Smooth muscle cell of the pulmonary artery (primary cell): ENCODE results near the gene TBKBP1. TPM values are rescaled to one million over a fixed set of nuclear protein-coding genes. Genes with fewer than 3 reads are reported as not detected.

ENCODE experiments used
- total RNA-seq: library from RNA; depleted of rRNA; stranded (reverse); fragments of >200 nt; gene quantifications from 2 replicates; pipeline ENCODE4 v1.2.3, GENCODE V29; 2014

TBKBP1 gene, protein sequence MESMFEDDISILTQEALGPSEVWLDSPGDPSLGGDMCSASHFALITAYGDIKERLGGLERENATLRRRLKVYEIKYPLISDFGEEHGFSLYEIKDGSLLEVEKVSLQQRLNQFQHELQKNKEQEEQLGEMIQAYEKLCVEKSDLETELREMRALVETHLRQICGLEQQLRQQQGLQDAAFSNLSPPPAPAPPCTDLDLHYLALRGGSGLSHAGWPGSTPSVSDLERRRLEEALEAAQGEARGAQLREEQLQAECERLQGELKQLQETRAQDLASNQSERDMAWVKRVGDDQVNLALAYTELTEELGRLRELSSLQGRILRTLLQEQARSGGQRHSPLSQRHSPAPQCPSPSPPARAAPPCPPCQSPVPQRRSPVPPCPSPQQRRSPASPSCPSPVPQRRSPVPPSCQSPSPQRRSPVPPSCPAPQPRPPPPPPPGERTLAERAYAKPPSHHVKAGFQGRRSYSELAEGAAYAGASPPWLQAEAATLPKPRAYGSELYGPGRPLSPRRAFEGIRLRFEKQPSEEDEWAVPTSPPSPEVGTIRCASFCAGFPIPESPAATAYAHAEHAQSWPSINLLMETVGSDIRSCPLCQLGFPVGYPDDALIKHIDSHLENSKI
- 9.9 and 12.5 TPM in 2 replicates for total RNA-seq

DNA sequence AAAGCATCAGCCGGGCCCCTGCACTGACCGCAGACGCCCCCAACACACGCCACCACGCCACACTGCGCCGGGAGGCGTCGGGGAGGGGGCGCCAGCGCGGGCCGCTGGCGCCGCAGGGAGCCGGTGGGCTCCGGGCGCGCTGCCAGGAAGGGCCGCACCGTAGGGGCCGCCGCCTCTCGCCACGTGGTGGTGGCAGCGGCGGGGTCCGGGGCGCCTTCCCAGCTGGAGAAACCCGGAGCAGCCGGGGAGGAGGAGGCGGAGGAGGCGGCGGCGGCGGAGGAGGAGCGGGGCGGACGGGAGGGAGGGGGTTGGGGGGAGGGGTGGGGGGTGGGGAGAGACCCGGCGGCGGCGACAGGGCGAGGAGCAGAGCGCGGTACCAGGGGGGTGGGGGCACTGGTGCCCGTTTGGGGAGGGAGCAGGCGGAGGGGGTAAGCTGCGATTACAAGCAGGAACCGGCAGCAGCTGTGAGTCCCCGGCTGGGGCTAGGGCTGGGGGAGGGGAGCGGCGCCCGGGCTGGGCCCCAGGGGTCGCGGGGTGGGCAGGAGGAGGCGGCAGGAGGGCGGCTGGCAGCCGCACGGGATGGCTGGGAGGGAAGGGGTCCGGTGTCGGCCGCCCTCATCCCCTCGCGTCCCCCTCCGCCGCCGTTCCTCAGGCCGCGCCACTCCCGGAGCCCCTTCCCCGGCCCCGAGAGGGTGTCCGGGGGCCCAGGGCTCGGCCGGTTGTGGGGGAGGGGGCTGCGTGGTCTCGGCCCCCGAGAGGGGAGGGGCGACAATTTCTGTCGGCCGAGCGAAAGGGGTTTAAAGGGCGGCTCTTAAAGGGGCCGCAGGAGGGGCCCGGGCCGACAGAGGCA is at the start of gene TBKBP1:
TSS of gene TBKBP1 (plus strand) at position 431 of the 850 bp plus-strand sequence. CDS start 1,952 bp downstream, outside the sequence.

DNA sequence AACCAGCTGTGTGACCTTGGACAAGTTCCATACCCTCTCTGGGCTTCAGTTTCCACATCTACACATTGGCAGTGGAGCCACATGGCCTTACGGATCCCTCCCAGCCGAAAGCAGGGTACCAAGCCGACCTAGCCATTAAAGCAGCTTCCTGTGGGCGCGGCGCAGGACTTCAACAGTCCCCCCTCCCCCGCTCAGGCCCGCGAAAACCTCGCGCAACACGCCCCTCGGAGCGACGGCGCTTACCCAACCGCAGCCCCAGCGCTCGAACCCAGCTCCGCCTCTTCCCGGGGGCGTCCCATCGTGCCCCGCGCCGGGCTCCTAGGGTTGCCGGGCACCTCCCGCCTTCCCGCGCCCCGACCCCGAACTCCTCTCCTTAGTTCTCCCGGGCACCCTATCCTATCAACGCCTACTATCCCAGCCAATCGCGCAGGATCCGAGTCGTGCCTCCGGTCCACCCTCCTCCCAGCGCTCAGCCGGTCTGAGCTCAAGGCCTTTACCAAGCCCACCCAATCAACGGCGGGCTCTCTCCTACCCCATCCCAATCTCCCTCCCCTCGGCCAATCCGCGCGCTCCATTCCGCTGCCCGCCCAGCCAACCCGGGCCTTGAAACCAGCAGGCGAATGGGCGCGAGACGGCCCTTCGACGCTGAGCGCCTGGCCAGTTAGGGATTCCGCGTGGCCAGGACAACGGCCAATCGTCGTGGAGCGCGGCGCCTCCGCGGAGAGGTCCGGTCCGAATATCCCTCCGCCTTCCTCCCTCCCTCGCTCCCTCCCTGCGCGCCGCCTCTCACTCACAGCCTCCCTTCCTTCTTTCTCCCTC is 44.6 kb upstream of the TBKBP1 start, which contains the start of gene KPNB1:
TSS of gene KPNB1 (plus strand) at position 767 of the 819 bp plus-strand sequence. CDS start 326 bp downstream, outside the sequence.

DNA sequence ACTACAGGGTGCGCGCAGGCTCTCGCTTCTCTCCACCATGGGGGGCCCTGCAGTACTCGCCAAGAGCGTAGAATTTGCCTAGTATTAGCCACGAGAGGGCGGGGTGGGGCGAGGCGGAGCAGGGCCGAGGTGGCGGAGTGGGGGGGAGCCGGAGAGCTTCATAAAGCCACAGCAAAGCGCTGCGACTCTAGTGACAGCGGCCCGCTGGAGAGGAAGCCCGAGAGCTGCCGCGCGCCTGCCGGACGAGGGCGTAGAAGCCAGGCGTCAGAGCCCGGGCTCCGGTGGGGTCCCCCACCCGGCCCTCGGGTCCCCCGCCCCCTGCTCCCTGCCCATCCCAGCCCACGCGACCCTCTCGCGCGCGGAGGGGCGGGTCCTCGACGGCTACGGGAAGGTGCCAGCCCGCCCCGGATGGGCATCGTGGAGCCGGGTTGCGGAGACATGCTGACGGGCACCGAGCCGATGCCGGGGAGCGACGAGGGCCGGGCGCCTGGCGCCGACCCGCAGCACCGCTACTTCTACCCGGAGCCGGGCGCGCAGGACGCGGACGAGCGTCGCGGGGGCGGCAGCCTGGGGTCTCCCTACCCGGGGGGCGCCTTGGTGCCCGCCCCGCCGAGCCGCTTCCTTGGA is 39.2 kb downstream of the TBKBP1 start, which contains the start of gene TBX21:
TSS of gene TBX21 (plus strand) at position 190 of the 627 bp plus-strand sequence. CDS start at position 409, 219 bp downstream.

Other genes starting within 250 kb of the TBKBP1 start
- gene NPEPPS, start 163.1 kb upstream of the TBKBP1 start, total RNA-seq = 185 and 196 TPM in 2 replicates
- 327 and 374 TPM in 2 replicates for gene KPNB1, start 44.2 kb upstream of the TBKBP1 start, total RNA-seq
- not detected in 2 replicates for gene TBX21, start 39.1 kb downstream of the TBKBP1 start, total RNA-seq
- gene OSBPL7, start 127.6 kb downstream of the TBKBP1 start, total RNA-seq = 6.0 and 6.7 TPM in 2 replicates
- 23.0 and 24.5 TPM in 2 replicates for gene MRPL10, start 137.4 kb downstream of the TBKBP1 start, total RNA-seq
- 0.10 and 0.20 TPM in 2 replicates for gene LRRC46, start 137.5 kb downstream of the TBKBP1 start, total RNA-seq
- gene SCRN2, start 147.1 kb downstream of the TBKBP1 start, total RNA-seq = 27.0 and 29.8 TPM in 2 replicates
- 0.07 and 0.23 TPM in 2 replicates for gene SP6, start 157.0 kb downstream of the TBKBP1 start, total RNA-seq
- gene SP2, start 202.1 kb downstream of the TBKBP1 start, total RNA-seq = 1.6 and 1.8 TPM in 2 replicates
- gene PNPO, start 247.4 kb downstream of the TBKBP1 start, total RNA-seq = 22.6 and 25.1 TPM in 2 replicates